HG03378 (cell line): ENCODE measurements around the gene CIB1.
A peak's percentile ranks its signal among the peaks of the same experiment; 100 is the strongest.
"Not testable (repeated sequence)": the region's sequence is repeated elsewhere in the genome, so short reads cannot be mapped to it uniquely, and the experiment has no call there.

Experiments used
- ATAC-seq: cut with Tn5 transposase; IDR thresholded peaks from one replicate; pipeline ENCODE4 v1.9.1; 2021; ENCODE audit warnings: mild to moderate bottlenecking, moderate library complexity; ENCODE audit not compliant: unreplicated experiment

Gene CIB1

DNA sequence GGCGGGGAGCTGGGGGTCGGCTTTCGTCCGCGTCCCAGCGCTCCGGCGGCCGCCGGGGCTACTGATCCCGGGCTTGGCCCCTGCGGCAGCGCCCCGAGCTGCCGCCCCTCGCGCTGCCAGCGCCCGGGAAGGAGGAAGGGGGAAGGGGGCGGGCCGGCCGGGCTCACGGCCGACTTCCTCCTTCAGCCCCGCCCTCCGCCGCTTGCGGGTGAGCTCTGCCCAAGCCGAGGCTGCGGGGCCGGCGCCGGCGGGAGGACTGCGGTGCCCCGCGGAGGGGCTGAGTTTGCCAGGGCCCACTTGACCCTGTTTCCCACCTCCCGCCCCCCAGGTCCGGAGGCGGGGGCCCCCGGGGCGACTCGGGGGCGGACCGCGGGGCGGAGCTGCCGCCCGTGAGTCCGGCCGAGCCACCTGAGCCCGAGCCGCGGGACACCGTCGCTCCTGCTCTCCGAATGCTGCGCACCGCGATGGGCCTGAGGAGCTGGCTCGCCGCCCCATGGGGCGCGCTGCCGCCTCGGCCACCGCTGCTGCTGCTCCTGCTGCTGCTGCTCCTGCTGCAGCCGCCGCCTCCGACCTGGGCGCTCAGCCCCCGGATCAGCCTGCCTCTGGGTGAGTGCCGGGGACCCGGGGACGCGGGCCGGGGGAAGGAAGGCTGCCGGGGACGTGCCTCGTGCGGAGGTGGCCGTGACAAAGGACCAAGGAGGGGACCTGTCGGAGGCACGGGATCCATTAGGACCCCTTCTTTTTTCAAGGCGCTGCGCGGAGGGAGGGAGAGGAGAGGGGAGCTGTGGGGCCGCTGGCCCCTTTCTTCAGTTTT, 32.4 kb downstream of the CIB1 start, which contains the start of gene SEMA4B:
TSS of gene SEMA4B (plus strand) at position 201 of the 814 bp plus-strand sequence. CDS start at position 450, 249 bp downstream.
- ATAC-seq, result peak; percentile 60

DNA sequence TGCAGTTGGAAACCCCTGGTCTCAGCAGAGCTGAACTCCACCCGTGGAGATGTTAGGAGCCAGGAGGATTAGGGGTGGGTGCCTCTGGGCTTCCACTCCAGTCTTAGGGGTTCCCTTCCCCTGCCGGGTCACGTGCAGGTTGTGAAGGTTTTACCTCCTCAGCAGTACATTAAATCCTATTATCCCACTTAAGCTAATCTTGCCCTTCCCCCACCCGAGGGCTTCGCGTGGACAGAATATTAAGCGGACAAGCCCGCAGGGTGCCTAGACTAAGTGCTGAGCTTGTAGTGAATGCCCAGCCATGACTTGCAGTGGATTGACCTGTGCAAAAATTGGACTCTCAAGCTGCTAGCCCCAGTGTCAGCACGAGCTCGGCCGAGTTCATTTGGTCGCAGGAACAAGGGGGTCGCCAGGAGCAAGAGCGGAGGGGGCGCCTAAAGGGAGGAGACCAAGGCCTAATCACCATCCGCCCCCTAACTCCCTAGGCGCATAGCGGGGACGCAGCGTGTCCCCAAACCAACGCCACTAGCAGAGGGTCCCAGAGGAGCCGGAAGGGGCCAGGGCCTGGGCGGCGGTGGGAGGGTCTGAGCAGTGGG, 33.1 kb downstream of the CIB1 start:
- ATAC-seq, result no peak

DNA sequence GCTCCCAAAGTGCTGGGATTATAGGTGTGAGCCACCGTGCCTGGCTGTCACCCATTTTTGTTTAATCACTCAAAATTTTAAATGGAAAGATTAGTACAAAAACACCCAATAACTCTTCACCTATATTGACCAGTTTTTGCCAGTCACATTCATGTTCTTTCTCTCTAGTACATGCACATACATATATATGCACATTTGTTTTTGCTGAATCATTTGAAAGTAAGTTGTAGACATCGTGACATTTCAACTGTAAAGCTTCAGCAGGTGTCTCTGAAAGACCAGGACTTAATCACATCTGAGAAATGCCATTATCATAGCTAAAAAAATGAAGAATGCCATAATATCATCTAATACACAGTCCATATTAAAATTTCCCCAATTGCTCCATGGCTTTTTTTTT, 39.1 kb downstream of the CIB1 start:
- no peak for ATAC-seq

DNA sequence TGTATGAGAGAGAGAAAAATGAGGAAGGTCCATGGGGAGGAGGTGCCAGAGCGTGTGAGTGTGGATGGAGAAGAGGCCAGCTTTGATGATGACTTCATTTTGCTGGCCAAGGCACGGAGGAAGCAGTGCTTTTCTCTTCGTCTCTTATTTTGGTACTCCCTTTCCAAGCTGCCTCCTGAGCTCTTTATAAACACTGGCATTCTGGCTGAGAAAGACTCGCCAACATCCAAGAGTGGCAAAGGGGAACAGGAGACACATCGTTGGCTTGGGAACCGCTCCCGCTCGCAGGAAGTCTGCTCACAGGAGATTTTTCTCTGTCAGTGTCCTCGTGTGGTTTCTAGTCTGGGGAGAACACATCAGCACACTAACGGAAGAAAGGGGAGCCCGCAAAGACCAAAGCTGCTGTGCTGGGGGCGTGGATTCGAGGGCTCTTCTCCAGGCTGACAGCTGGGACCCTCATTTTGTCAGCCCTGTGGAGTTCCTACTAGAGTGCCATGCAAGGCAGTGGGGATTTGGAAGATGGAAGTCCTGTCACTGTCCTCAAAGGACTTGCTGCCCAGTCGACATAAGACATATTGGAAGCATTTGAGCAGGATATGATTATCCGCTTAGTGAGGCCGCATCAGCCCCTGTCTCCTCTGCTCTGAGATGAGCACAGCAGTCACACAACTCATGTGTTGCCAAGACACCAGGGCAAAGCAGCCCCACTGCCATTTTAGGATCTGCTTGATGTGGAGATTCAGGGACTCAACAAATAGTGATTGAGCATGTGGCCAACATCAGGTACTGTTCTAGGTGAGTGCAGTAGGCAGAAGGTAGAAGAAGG, 40.6 kb downstream of the CIB1 start:
- ATAC-seq, result no peak

DNA sequence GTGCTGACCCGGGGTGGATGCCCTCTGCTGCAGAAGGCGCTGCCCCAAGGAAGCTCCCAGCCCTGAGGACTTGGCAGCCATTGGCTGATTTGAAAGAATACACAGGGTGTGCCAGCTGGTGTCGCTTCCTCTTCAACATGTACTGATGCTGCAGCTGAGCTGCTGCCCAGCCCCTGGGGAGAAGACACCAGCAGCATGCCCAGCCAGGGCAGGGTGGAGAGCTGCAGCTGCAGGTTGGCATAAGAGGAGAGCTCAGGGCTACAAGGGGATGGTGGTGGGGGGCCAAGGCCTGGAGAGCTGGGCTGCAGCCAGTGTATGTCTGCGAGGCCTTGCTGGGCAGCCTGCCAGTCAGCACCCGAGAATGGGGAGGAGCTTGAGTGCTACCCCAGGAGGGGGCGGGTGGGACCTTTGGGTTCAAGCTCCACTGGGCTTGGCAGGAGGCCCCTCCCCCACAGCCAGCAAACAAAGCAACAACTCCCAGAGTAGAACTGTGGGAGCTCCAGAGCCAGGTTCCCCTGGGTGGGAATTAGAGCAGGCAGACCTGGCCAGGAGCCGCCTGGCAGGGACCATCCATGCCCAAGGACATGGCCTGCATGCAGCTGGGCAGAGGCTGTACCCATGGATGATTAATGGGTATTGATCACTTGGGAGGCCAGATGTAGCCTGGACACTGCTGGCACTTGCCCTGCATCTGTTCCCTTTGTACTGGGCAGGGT, 41.8 kb downstream of the CIB1 start:
- ATAC-seq, result peak; percentile 66

DNA sequence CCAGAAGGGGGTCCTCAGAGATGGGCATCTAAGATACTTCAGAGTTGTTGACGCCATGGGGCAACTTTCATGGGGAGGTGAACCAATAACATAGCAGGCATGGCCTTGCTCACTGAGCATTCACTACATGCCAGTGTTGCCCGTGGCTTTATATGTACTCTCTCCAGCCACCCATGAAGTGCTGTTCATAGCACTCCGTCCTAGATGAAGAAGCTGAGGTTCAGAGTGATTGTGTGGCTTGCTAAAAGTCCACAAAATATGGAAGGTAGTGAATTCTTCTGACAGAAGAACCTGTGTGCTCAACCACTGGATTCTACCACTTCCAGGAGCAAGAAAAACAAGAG, 42.4 kb downstream of the CIB1 start:
- no peak for ATAC-seq

DNA sequence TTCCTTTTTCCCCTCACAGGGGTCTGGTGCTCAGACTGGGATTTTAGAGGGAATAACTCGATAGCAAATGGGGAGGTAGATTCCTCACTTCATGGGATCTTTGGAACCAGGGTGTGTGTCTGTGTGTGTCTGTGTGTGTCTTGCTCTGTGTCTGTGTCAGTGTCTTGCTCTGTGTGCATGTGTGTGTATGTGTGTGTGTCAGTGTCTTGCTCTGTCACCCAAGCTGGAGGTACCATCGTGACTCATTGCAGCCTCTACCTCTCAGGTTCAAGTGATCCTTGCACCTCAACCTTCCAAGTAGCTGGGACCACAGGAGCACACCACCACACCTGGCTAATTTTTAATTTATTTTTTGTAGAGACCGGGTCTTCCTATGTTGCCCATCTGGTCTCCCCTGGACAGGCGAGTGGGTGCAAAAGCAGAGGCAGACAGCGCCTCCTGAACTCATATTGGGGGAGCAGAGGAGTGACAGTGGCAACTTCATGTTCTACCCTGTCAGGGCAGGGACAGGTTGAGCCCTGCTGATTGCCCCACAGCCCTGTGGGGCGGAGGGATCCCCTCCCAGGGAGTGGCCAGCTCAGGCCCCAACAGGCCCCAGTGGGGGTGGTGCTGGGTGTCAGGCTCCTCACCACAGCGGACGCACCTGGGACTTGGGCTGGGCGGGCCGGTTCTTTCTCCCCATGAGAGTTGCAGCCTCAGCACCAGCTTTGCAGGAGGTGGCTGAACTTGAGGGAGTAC, 43.0 kb downstream of the CIB1 start:
- ATAC-seq, result no peak

DNA sequence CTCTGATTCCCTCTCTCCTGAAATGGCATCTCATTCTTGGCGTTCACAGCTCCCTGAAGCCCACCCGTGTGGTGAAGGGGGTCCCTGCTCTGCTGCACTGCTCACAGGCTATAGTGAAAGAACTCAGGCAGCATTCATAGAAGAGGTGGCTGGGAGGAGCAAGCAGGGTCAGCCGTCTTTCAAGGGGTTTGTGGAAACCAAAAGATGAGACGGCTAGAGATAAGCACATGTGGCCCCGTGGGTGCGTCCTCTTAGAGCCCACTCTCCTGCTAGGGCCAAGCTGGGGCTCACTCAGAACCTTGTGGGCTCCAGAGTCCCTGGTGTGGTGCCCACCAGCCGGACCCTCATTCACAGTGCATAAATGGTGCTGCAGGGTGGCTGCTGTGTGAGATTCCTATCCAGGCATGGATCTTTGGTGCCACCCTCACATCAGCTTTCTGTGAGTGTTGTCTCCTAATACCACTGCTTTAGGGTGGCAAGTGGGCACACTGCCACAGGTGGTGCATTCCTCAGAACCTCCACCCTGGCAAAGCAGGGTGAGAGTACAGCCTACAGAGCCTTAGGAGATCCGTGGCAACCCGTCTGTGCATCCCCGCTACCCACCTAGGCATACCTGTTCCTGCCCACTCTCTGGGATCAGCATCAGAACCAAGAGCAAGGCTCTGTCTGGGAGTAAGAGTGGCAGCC, 43.8 kb downstream of the CIB1 start:
- ATAC-seq, result no peak

DNA sequence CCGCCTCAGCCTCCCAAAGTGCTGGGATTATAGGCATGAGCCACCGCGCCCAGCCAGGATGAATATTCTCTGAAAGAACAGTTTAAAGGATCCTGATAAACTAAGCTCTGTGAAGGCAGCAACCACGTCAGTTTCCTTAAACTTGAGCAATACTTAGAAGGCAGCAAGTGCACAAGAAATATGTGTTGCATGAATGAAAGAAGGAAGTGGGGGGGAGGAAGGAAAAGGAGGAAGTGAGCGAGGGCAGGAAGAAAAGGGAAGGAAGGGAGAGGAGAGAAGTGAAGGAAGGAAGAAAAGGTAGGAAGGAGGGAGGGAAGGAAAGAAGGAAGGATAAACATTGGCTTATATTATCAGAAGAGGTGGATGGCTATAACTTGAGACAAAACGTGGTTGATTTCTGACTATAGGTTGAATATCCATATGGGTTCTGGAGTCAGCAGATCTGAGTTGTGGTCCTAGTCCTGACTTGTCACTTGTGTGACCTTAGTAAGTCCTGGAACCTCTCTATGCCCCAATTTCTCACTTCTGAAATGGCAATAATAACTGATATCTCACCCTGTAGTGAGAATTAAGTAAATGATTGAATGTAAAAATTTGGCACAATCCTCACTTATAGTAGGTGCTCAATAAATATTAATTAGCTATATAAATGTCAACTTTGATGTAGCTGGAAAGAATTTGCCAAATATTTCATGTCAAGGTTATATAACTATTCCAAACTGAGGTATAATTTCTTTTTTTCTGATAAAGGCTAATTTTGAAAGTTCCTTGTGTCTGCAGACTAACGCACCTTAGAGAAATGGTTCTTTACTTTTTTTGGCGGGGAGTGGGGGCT, 44.6 kb downstream of the CIB1 start:
- no peak for ATAC-seq

DNA sequence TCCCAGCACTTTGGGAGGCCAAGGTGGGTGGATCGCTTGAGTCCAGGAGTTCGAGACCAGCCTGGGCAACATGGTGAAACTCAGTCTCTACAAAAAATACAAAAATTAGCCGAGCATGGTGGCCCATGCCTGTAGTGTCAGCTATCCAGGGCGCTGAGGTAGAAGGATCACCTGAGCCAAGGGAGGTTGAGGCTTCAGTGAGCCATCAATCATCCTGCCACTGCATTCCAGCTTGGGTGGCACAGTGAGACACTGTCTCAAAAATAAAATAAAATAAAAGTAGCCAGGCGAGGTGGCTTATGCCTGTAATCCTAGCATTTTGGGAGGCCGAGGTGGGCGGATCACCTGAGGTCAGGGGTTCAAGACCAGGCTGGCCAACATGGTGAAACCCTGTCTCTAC, 45.7 kb downstream of the CIB1 start:
- ATAC-seq, result not testable (repeated sequence)

DNA sequence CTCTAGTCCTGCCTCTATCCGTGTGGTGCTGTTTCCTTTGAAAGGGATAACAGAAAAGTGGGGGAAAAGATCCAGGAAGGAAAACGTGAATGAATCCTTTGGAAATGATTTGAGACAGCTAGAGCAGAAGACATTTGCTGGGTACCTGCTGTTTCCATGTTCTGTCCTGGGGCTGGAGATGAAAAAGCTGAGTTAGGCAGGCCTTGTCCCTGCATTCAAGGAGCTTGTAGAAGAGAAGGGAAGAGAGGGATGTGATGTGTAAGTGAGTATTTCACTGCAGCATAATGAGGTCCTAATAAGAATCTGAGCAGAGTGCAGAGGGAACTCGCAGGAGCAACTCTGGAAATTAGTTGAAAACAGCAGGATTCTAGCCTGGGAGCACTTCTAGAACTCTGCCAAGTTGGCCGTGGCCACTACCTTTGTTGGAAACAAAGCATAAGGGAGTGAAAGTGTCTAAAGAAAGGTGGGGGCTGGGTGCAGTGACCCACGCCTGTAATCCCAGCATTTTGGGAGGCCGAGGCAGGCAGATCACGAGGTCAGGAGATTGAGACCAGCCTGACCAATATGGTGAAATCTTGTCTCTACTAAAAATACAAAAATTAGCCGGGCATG, 46.4 kb downstream of the CIB1 start:
- no peak for ATAC-seq

DNA sequence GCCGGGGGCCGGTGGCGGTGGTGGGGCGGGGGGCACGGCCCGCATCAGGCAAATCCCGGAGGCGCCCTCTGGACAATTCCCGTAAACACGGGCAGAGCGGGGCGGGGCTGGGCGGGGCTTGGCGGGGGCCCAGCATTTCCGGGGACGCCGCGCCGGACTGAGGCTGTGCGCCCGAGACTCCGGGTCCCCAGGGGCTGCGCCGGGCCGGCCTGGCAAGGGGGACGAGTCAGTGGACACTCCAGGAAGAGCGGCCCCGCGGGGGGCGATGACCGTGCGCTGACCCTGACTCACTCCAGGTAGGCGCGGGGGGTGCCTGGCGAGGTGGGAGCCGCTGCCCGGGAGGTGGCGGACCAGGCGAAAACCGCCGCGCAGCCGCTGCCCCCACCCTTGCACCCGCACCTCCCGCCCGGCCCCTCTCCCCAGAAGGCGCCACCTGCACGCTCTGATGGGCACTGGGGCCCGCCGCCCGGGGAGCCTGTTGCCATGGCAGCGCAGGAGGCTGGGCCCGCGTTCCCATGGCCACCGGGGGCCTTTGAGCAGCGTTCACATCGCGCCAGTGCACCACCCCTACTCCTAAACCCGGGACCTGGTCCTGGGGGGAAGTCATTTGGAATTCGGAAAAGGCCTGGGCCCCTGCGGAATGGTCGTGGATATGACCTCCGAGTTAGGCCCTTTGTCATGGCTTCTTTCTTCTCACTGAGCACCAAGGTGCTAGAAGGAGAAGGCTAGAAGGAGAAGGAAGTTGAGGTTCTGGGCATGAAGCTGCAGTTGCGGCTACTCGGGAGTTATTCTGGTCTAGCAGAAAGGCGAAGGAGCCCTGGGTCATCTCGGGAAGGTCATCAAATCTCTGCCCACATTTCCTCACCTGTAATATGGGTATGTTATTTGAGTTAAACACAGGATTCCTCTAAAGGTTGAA, 48.7 kb downstream of the CIB1 start:
- no peak for ATAC-seq

DNA sequence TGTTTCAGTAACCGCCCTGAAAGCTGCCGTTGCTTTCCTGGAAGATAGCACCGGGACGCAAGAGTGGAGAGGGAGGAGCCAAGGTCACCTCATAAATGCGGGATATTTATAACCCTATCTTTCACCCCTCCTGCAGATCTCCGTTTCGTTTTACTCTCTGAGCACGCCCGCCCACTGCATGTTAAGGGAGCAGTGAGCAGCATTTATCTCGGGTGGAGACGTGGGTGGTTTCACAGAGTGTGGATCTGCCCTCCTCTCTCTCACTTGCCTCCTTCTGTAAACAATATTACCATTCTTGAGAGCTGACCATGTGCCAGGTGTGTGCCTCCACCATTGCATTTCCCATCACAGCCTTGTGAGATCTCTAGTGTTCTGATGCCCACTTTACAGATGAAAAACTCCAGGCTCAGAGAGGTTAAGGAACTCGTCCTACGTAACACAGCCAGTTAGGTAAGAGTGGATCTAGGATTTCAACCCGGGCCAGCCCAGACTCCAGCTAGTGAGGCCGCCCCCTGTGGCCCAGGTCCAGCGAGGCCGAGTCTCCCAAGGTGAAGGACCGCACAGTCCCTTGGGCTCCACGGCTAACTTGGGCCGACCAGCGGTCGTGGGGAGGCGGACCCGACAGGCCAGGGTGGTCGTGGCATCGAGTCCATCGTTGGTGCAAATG, 49.5 kb downstream of the CIB1 start:
- peak; percentile 50 for ATAC-seq

DNA sequence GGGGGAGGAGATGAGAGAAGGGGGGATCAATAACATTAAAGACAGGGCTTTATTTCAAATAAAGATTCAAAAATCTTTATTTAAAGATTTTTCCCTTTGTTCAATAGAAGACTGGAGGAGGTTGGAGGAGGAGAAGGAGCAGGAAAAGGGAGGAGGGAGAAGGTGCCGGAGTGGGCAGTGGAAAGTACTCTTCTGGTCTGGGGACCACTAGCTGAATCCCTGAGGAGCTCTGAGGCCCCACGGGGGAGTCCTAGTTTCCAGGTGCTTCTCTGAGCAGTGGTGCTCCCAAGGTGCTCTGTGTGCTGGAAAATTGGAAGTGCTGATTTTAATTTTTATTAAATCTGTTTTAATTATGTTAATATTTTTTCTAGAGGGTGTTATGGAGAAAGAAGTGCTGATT, 52.0 kb downstream of the CIB1 start:
- no peak for ATAC-seq
